ENCODE results near the gene PLIN3.

DNA sequence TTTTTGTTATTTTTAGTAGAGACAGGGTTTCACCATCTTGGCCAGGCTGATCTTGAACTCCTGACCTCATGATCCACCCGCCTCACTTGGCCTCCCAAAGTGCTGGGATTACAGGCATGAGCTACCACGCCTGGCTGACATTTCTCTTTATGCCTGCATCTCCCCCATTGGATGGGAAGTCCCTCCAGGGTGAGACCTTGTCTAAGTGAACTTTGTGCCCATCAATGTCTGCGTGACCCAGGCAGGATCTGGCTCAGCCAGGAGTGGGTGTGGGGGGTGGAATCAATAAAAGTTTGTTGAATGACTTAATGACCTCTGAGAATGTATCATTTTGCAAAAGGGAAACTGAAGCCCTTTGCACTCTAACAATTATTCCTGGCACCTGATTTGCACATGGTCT is 37.0 kb upstream of the PLIN3 start:
- no peak for TF ChIP-seq FOXM1 (IDR thresholded peaks at IDR 0.05; ENCODE audit: borderline replicate concordance)
- no peak for TF ChIP-seq FOXA1 (IDR thresholded peaks at IDR 0.05)
- TF ChIP-seq ELF4 (IDR thresholded peaks at IDR 0.05) = no peak
- TF ChIP-seq ARNT (IDR thresholded peaks at IDR 0.05) = no peak
- no peak for TF ChIP-seq CTBP1 (IDR thresholded peaks at IDR 0.05; ENCODE audit: borderline replicate concordance)
- no peak for TF ChIP-seq BHLHE40 (IDR thresholded peaks at IDR 0.05; ENCODE audit: borderline replicate concordance)
- TF ChIP-seq FOXK2 (IDR thresholded peaks at IDR 0.05) = no peak
- no peak for TF ChIP-seq SP1 (IDR thresholded peaks at IDR 0.05)
- no peak for TF ChIP-seq SUZ12 (IDR thresholded peaks at IDR 0.05)

Data from HEK293T (cell line).